HG03025 (cell line): Measurements from ENCODE around the gene FBXO47.

Experiments used
- ATAC-seq: cut with Tn5 transposase; IDR thresholded peaks from one replicate; pipeline ENCODE4 v1.9.1; 2021; ENCODE audit warnings: mild to moderate bottlenecking, moderate library complexity; ENCODE audit not compliant: unreplicated experiment, low FRiP score

The FBXO47 gene

DNA sequence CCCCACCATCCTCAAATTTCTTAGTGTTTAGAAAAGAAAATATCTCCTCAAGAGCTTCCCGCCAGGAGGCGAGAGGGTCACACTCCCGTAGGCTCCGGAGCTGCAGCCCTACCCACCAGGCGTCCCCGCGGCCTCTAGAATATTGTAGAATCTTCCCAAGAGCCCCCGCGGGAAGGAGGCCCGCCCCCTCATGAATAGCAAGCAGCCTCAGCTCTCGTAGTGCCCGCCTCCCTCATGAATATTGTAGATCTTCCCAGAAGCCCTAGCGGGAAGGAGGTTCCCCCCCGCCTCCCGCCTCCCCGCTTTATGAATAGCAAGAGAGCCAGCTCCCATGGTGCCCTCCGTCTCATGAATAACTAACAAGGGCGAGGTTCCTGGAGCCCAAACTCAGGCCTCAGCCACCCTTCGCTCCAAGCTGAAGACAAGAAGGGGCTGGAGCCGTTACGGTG, at the start of gene FBXO47:
Gene FBXO47 (minus strand): TSS at position 114 of the 449 bp plus-strand sequence. CDS start 4,378 bp downstream, outside the sequence.
- ATAC-seq, result no peak

DNA sequence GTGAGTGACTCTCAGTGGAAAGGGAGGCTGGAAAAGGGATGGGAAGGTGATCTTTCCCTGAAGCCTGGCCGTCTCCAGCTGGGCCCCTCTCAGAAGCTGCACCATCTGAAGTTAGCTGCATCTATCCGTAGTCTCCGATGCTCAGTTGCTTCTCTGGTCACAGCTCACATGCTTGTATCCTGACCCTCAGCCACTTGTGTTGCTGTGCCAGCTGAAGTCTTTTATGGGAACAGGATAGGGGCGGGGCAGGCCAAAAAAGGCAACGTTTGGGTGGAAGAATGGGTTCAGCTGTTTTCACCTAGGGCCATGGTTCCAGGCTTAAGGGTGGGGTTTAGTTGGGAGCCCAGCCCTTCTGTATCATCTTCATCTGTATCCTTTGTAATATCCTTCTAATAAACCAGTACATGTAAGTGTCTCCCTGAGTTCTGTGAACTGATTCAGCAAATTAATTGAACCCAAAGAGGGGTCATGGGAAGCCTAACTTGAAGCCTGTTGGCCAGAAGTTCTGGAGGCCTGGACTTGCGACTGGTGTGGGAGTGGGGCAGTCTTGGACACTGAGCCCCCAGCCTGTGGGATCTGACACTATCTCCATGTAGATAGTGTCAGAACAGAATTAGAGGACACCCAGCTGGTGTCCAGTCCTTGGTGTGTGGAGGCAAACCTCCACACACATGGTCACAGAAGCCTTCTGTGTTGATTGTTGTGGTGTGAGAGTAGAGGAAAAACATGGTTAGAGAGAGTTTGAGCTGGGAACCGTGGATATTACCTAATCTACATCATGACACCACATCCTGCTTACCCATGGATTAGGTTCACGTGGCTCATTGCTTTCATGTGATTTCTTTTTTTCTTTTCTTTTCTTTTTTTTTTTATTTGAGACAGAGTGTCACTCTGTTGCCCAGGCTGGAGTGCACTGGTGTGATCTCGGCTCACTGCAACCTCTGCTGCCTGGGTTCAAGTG, 49.3 kb upstream of the FBXO47 start:
- no peak for ATAC-seq

DNA sequence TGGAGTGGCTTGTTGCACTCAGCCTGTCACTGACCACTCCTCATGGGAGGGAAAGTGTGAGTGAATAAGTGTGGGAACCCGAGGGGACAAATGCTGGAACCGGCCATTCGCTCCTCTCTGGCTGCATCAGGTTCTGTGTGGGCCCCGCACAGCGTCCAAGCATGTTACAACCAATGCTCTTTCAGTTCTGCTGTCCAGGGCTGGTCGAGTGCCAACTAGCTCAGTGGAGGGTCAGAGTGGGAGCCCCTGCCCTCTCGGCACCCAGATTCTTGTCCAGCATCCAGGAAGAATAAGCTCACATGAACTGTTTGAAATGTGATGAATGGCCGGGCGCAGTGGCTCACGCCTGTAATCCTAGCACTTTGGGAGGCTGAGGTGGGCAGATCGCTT, 48.3 kb upstream of the FBXO47 start:
- no peak for ATAC-seq

DNA sequence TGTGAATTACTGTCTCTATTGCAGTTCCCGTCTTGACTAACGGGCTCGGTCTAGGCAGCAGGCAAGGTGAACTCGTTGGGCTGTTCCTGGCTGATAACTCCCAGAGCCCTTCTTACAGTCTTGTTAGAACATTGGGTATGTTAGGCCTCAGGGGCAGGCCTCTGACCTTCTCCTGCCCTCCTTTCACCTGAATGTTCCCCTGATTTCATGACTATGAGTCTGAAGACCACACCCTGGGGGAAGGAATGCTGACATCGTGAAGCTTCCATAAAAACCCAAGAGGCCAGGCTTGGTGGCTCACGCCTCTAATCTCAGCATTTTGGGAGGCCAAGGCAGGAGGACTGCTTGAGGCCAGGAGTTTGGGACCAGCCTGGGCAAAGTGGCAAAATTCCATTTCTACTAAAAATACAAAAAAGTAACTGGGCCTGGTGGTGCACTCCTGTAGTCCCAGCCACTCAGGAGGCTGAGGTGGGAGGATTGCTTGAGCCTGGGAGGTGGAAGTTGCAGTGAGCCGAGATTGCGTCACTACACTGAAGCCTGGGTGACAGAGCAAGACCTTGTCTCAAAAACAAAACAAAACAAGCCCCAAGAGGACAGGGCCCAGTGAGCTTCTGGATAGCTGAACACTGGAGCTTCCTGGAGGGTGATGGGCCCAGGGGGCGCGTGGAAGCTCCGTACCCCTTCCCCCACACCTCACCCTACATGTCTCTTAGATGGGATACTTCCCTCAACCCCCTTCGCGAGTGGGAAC, 47.8 kb upstream of the FBXO47 start:
- ATAC-seq, result no peak

DNA sequence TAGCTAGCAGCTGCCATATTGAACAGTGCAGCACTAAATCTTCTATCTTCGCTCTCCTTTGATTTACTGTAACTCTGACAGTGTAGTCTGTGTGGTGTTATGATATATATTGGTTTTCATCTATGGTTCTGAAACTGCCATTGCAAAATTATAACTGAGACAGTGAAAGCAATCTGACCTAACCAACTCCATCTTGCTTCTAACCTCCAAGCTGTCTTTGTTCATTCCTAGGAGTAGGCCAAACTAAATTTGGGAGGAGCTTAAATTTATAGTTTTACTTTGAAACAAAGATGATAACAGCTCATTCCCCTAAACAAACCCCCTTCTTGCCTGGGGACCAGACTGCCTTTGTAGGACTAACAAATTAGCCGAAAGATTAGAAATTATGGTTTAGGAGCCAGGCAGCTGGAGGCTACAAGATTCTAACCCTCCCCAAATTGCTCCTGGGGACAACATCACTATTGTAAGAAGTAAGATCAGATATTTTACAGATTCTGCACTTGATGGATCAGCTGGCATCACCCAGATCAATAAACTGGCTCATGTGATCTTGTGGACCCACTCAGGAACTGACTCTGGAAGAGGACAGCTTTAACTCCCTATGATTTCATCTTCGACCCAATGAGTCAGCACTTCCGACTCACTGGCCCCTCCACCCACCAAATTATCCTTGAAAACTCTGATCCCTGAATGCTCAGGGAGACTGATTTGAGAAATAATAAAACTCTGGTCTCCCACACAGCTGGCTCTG, 47.0 kb upstream of the FBXO47 start:
- no peak for ATAC-seq

DNA sequence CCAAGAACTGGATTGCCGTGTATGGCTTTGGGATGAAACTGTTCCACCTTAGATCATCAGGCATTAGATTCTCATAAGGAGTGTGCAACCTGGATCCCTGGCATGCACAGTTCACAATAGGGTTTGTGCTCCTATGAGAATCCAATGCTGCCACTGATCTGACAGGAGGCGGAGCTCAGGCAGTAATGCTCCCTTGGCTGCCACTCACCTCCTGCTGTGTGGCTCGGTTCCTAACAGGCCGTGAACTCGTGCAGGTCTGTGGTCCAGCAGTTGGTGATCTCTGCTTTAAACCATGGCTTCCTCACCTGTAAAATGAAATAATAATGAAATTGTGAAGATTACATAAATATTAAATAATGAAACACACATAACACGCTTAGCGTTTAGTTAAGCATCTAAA, 45.5 kb upstream of the FBXO47 start:
- no peak for ATAC-seq

DNA sequence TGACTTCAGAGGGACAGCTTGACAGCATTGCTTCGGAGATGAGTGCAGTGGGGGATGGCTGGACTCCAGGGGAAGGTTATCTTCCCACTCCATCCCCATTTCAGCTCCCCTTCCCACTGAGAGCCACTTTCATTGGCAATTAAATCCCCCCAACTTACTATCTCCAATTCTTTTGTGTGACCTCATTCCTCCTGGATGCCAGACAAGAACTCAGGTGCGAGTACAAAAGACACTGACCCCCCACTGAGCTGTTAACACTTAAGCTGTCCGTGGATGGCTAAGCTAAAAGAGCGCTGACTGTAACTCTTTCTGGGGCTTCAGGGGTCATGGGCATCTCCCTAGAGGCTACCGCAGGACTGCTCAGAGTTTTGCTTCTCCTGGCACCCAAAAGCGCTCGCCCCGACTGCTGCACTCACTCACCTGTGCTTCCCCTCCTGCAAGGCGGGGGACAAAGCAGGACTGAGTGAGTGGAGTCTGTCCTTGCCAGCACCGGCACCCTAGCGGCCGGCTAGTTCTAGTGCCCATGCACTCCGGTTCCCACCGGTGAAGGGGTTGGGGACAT, 44.8 kb upstream of the FBXO47 start:
- no peak for ATAC-seq

DNA sequence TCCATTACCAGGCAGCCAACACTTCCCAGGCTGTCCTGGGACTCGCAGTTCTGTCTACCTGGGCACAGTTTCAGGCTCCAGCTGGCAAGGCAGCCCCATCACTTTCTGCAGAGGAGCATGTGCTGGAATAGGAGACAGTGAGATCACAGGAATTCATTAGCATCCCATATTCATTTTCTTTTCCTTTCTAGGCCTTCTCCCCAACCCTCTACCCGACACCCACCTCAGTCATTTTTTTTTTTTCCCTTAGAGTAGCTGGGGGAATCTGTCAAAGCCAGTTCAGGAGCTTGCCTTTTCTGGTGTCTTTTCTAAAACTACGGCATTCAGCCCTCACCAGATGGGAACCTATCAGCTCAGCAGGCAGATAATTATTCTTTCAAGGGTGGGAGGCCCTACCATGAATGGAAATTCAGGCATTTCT, 42.4 kb upstream of the FBXO47 start:
- no peak for ATAC-seq

GRCh38 chr17:39008633-39009032, 41.4 kb upstream of the FBXO47 start:
- ATAC-seq, result no peak

- ATAC-seq, result no peak
These were observed 36.0 kb upstream of the FBXO47 start for GRCh38 chr17:39002991-39003715.

GRCh38 chr17:39001703-39002637, 34.8 kb upstream of the FBXO47 start:
- ATAC-seq, result no peak

GRCh38 chr17:39000021-39000601, 32.9 kb upstream of the FBXO47 start:
- ATAC-seq, result no peak

- no peak for ATAC-seq
These were observed 29.6 kb upstream of the FBXO47 start for GRCh38 chr17:38996660-38997337.

- no peak for ATAC-seq
These were observed 26.8 kb upstream of the FBXO47 start for GRCh38 chr17:38994026-38994425.

DNA sequence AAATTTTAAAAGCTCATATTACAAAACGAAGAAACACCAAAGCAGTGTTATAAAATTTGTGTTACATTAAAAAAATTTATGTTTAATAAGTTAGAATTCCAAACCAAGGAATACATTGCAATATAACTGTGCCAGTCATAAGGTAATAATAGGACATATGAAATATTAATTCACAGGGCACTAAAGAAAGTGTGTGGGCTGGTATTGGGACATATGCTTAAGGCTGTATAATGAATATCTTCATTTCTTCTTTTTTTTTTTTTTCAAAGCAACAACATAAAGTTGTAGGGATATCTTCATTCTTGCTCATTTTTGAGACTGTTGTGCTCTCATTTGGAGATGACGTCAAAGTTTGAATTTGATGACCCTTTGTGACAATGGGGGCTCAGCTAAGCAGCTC, 17.5 kb upstream of the FBXO47 start:
- ATAC-seq, result no peak

GRCh38 chr17:38982858-38983746, 15.9 kb upstream of the FBXO47 start:
- ATAC-seq, result no peak

GRCh38 chr17:38981636-38982035, 14.4 kb upstream of the FBXO47 start:
- ATAC-seq, result no peak
